HG03460 (cell line): ENCODE measurements around the gene ASTN2.

Source experiments
- ATAC-seq: cut with Tn5 transposase; IDR thresholded peaks from one replicate; pipeline ENCODE4 v1.9.1; 2021; ENCODE audit not compliant: unreplicated experiment

Gene ASTN2

GRCh38 chr9:117414906-117415331 lies at the start of gene ASTN2:
Gene ASTN2 (minus strand): TSS chr9:117415057. CDS start chr9:117414938, 119 bp downstream.
- ATAC-seq = no peak

- no peak for ATAC-seq
Observed at GRCh38 chr9:117462861-117463260, 48.0 kb upstream of the ASTN2 start.

- no peak for ATAC-seq
Observed at GRCh38 chr9:117461386-117461785, 46.5 kb upstream of the ASTN2 start.

- no peak for ATAC-seq
Observed at GRCh38 chr9:117460743-117461142, 45.9 kb upstream of the ASTN2 start.

GRCh38 chr9:117459913-117460312 lies 45.1 kb upstream of the ASTN2 start:
- ATAC-seq = no peak

GRCh38 chr9:117458066-117458465 lies 43.2 kb upstream of the ASTN2 start:
- ATAC-seq = no peak

GRCh38 chr9:117454711-117455110 lies 39.9 kb upstream of the ASTN2 start:
- ATAC-seq = no peak

GRCh38 chr9:117453737-117454136 lies 38.9 kb upstream of the ASTN2 start:
- ATAC-seq = no peak

- no peak for ATAC-seq
Observed at GRCh38 chr9:117451311-117451710, 36.5 kb upstream of the ASTN2 start.

GRCh38 chr9:117448066-117448465 lies 33.2 kb upstream of the ASTN2 start:
- no peak for ATAC-seq

GRCh38 chr9:117445631-117446030 lies 30.8 kb upstream of the ASTN2 start:
- no peak for ATAC-seq

GRCh38 chr9:117444501-117444900 lies 29.6 kb upstream of the ASTN2 start:
- no peak for ATAC-seq

GRCh38 chr9:117437283-117437682 lies 22.4 kb upstream of the ASTN2 start:
- ATAC-seq = no peak

GRCh38 chr9:117435630-117436261 lies 20.9 kb upstream of the ASTN2 start:
- ATAC-seq = no peak

GRCh38 chr9:117434566-117434965 lies 19.7 kb upstream of the ASTN2 start:
- no peak for ATAC-seq

GRCh38 chr9:117430813-117431212 lies 16.0 kb upstream of the ASTN2 start:
- no peak for ATAC-seq

- no peak for ATAC-seq
Observed at GRCh38 chr9:117427357-117427913, 12.6 kb upstream of the ASTN2 start.

- no peak for ATAC-seq
Observed at GRCh38 chr9:117425566-117425965, 10.7 kb upstream of the ASTN2 start.

- ATAC-seq = no peak
Observed at GRCh38 chr9:117424291-117424690, 9.4 kb upstream of the ASTN2 start.

GRCh38 chr9:117418111-117418510 lies 3.3 kb upstream of the ASTN2 start:
- no peak for ATAC-seq

- ATAC-seq = no peak
Observed at GRCh38 chr9:117416856-117417255, 2.0 kb upstream of the ASTN2 start.

- ATAC-seq = no peak
Observed at GRCh38 chr9:117415358-117415914, 579 bp upstream of the ASTN2 start.
